HepG2 (cell line): Measurements from ENCODE around the gene FDXR. TPM values are rescaled to one million over a fixed set of nuclear protein-coding genes. Genes with fewer than 3 reads are reported as not detected.

ENCODE experiments used
- PRDM15 ChIP-seq: sonication (generic); formaldehyde crosslinking; IDR thresholded peaks from 2 replicates; pipeline ENCODE4 v1.4.0; 2020; ENCODE audit warnings: missing genetic modification reagents
- SMARCC2 ChIP-seq: fragments of 450-650 bp; IDR thresholded peaks from 2 replicates; pipeline ENCODE4 v1.6.1; 2017; ENCODE audit warnings: antibody characterized with exemption, mild to moderate bottlenecking
- YY1 ChIP-seq: IDR thresholded peaks from 2 replicates; pipeline ENCODE4 v1.6.1; 2011; ENCODE audit warnings: low read length, low read depth, moderate library complexity, mild to moderate bottlenecking; ENCODE audit not compliant: insufficient read depth, insufficient replicate concordance
- ZNF3 ChIP-seq: IDR thresholded peaks from 2 replicates; pipeline ENCODE4 v1.7.0; 2017; ENCODE audit warnings: inconsistent platforms
- ZNF616 ChIP-seq: sonication (generic); formaldehyde crosslinking; IDR thresholded peaks from 2 replicates; pipeline ENCODE4 v1.5.0; 2020; ENCODE audit warnings: low read depth, mild to moderate bottlenecking, missing genetic modification reagents
- polyA plus RNA-seq, 8 experiments: library from polyadenylated mRNA; depleted of rRNA in 3 of 8; stranded (reverse) in 7 of 8; unstranded in 1 of 8; fragments of >200 nt; fragmentation: Illumina TruSeq in 4 of 8; extraction: Trizol in 4 of 8; gene quantifications; 2 replicates each; pipeline versions ENCODE4 v1.2.1 to v1.2.3, GENCODE V29; 2011 to 2016; ENCODE audit warnings: low read depth in 4 of 8, missing spikeins in 1 of 8, mixed read lengths in 1 of 8; ENCODE audit not compliant: insufficient read depth in 1 of 8
- total RNA-seq, 5 experiments: library from RNA; depleted of rRNA; stranded (reverse); fragments of >200 nt; fragmentation: Illumina TruSeq; extraction: Trizol; gene quantifications; 2 replicates each; pipeline ENCODE4 v1.2.3, GENCODE V29; 2016; ENCODE audit warnings: low read depth in 1 of 5
- TF ChIP-seq, protein P1 (sequence below): sonication (generic); formaldehyde crosslinking; IDR thresholded peaks from 2 replicates; pipeline ENCODE4 v1.5.1; 2020; ENCODE audit warnings: mild to moderate bottlenecking, missing genetic modification reagents, moderate library complexity

The FDXR gene
- total and polyA plus RNA-seq, 2 of the 13 experiments (the other 11 are each of a cell fraction or from before 2014, with no cell fraction given): 23.4 to 116 TPM

- TF ChIP-seq, protein P1, sequence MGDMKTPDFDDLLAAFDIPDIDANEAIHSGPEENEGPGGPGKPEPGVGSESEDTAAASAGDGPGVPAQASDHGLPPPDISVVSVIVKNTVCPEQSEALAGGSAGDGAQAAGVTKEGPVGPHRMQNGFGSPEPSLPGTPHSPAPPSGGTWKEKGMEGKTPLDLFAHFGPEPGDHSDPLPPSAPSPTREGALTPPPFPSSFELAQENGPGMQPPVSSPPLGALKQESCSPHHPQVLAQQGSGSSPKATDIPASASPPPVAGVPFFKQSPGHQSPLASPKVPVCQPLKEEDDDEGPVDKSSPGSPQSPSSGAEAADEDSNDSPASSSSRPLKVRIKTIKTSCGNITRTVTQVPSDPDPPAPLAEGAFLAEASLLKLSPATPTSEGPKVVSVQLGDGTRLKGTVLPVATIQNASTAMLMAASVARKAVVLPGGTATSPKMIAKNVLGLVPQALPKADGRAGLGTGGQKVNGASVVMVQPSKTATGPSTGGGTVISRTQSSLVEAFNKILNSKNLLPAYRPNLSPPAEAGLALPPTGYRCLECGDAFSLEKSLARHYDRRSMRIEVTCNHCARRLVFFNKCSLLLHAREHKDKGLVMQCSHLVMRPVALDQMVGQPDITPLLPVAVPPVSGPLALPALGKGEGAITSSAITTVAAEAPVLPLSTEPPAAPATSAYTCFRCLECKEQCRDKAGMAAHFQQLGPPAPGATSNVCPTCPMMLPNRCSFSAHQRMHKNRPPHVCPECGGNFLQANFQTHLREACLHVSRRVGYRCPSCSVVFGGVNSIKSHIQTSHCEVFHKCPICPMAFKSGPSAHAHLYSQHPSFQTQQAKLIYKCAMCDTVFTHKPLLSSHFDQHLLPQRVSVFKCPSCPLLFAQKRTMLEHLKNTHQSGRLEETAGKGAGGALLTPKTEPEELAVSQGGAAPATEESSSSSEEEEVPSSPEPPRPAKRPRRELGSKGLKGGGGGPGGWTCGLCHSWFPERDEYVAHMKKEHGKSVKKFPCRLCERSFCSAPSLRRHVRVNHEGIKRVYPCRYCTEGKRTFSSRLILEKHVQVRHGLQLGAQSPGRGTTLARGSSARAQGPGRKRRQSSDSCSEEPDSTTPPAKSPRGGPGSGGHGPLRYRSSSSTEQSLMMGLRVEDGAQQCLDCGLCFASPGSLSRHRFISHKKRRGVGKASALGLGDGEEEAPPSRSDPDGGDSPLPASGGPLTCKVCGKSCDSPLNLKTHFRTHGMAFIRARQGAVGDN (CRISPR knock-in tag): peak; percentile 41
- no peak for TF ChIP-seq YY1
- no peak for TF ChIP-seq SMARCC2
- TF ChIP-seq PRDM15 (CRISPR knock-in tag): no peak
- TF ChIP-seq ZNF616 (CRISPR knock-in tag): no peak
- TF ChIP-seq ZNF3 (CRISPR knock-in tag): no peak
Observed at GRCh38 chr17:74877592-74878548, 5.1 kb upstream of the FDXR start (continued).
